Spinal cord (tissue), 10 donors: ENCODE data around the gene ATF4. TPM values are rescaled to one million over a fixed set of nuclear protein-coding genes. Genes with fewer than 3 reads are reported as not detected.
A peak's percentile ranks its signal among the peaks of the same experiment; 100 is the strongest.

ENCODE experiments used
- DNase-seq, 6 donors: peaks; one replicate each; pipeline versions ENCODE4 v3.0.0 to v3.0.0-alpha.2; 2013 to 2015; ENCODE audit warnings: low spot score in 6 of 6, low read depth in 4 of 6
- H3K27ac ChIP-seq: one replicate; pipeline ENCODE4 v1.5.1; 2013; ENCODE audit warnings: low read depth, low read length, control low read depth
- H3K27me3 ChIP-seq: one replicate; pipeline ENCODE4 v1.6.1; 2013; ENCODE audit warnings: low read length; ENCODE audit not compliant: control insufficient read depth, insufficient read depth
- H3K36me3 ChIP-seq: one replicate; pipeline ENCODE4 v1.6.1; 2013; ENCODE audit warnings: low read length; ENCODE audit not compliant: control insufficient read depth, insufficient read depth
- H3K4me1 ChIP-seq: one replicate; pipeline ENCODE4 v1.6.1; 2013; ENCODE audit warnings: low read length; ENCODE audit not compliant: control insufficient read depth, insufficient read depth
- H3K4me3 ChIP-seq: one replicate; pipeline ENCODE4 v1.5.1; 2013; ENCODE audit warnings: low read depth, low read length, control low read depth
- H3K9me3 ChIP-seq: one replicate; pipeline ENCODE4 v1.6.1; 2013; ENCODE audit warnings: low read length; ENCODE audit not compliant: control insufficient read depth, insufficient read depth
- WGBS: methylation state at CpG from one replicate; pipeline ENCODE4 v1.1.5; 2013; ENCODE audit warnings: missing lambda C conversion rate; ENCODE audit not compliant: insufficient coverage; 5-methylcytosine and 5-hydroxymethylcytosine counted together
- polyA plus RNA-seq, 2 donors: library from polyadenylated mRNA; unstranded; fragments of 120-200 nt; gene quantifications; one replicate each; pipeline ENCODE4 v1.2.1, GENCODE V29; 2013; ENCODE audit not compliant: insufficient read length in 2 of 2
- total RNA-seq, 2 donors: library from RNA; depleted of rRNA in 1 of 2; stranded (reverse); fragments of 120-200 nt in 1 of 2; fragments of >200 nt in 1 of 2; gene quantifications; one replicate each; pipeline versions ENCODE4 v1.2.3 to v1.2.4, GENCODE V29; 2013 to 2014
- donor health status: healthy.

ATF4 gene
- total and polyA plus RNA-seq, 4 donors: 72.8 to 268 (median 253) TPM

DNA sequence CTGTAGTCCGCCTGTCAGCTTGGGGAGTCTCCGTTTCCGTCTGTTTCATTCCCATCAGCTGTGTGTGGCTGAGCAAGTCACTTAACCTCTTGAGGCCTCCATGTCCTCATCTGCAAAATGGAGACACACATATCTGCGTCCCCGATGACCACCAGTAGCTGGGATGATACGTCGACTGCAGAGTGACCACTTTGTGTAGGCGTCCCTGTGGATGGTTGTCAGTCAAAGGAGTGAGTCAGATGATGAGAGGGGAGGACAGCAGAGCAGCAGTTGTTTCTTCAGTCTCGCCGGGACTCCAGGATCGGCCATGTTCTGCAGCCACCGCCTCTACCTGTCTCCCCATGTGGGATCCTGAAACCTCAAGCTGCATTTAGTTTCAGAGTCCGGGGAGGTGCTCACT lies 43.7 kb upstream of the ATF4 start:
- no peak for DNase-seq
- peaks cover 80% of the 10 kb centered on the region for H3K4me1 ChIP-seq
- peaks cover 46% of the 10 kb centered on the region for H3K36me3 ChIP-seq
- 82% methylated on average over 11 of the region's 13 CpGs for WGBS
- H3K27me3 ChIP-seq: no peaks in the 10 kb centered on the region
- H3K27ac ChIP-seq: no peak overlapping the region
- no peaks in the 10 kb centered on the region for H3K9me3 ChIP-seq
- no peak overlapping the region for H3K4me3 ChIP-seq

DNA sequence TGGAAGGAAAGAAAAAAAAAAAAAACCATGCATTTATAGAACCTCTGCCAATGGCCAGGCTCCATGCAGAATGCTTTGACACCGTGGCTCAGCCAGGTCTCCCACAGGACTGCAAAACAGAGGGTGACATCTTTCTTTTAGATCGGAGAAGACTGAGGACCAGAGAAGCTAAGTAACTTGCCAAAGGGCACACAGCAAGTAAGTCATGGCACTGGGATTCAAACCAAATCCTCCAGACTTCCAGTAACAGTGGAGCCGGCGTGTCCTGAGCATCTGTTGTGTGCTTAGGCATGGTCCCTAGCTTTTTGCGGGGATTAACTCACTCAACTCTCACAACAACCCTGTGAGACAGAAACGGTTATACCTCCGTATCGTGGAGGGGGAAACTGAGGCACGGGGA lies 42.8 kb upstream of the ATF4 start:
- WGBS: 86% methylated on average over 6 of the region's 9 CpGs
- peaks cover 71% of the 10 kb centered on the region for H3K4me1 ChIP-seq
- H3K27me3 ChIP-seq: no peaks in the 10 kb centered on the region
- no peak for DNase-seq
- H3K27ac ChIP-seq: no peak overlapping the region
- no peaks in the 10 kb centered on the region for H3K9me3 ChIP-seq
- H3K4me3 ChIP-seq: no peak overlapping the region
- peaks cover 46% of the 10 kb centered on the region for H3K36me3 ChIP-seq

DNA sequence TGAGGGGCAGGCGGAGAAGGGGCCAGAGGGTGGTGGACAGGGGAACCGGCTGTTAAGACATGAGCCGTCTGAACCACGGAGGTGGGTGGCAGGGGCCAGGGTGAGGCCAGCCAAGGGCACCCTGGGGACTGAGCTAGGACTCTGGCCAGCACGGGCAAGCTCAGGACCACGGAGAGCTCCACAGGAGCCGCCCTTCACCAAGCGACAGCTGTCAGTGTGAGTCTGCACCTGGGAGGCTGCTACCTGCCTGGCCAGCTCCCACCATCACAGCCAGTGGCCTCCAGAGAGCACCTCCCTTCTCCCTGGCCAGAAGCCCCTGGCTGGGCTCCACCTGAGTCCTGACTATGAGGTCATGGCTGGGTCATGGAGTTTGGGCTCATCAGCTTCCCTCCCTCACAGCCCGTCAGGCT lies 41.9 kb upstream of the ATF4 start:
- peaks cover 47% of the 10 kb centered on the region for H3K36me3 ChIP-seq
- H3K27me3 ChIP-seq: no peaks in the 10 kb centered on the region
- 52% methylated on average over 9 of the region's 9 CpGs for WGBS
- H3K4me1 ChIP-seq: peaks cover 62% of the 10 kb centered on the region
- DNase-seq: no peak
- no peak overlapping the region for H3K27ac ChIP-seq
- H3K4me3 ChIP-seq: no peak overlapping the region
- H3K9me3 ChIP-seq: no peaks in the 10 kb centered on the region

DNA sequence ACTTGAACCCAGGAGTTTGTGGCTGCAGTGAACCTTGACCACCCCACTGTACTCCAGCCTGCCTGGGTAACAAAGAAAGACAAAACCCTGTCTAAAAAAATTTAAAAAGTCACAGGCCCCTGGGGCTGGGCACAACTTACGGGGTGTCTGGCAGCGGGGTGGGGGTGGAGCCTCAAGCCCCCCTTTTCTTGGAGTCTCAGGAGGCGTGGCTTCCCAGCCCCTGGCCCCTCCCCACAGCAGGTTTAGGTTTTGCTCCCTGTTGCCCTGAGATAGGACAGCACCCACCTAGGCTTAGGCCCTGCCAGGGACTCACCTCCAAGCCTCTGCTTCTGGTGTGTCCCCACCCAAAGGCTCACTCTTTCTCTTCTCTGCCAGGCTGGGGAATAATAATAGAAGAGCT lies 41.1 kb upstream of the ATF4 start:
- no peaks in the 10 kb centered on the region for H3K27me3 ChIP-seq
- H3K9me3 ChIP-seq: no peaks in the 10 kb centered on the region
- H3K36me3 ChIP-seq: peaks cover 48% of the 10 kb centered on the region
- no peak for DNase-seq
- H3K27ac ChIP-seq: no peak overlapping the region
- peaks cover 55% of the 10 kb centered on the region for H3K4me1 ChIP-seq
- WGBS: 78% methylated on average over 3 of the region's 3 CpGs
- no peak overlapping the region for H3K4me3 ChIP-seq

DNA sequence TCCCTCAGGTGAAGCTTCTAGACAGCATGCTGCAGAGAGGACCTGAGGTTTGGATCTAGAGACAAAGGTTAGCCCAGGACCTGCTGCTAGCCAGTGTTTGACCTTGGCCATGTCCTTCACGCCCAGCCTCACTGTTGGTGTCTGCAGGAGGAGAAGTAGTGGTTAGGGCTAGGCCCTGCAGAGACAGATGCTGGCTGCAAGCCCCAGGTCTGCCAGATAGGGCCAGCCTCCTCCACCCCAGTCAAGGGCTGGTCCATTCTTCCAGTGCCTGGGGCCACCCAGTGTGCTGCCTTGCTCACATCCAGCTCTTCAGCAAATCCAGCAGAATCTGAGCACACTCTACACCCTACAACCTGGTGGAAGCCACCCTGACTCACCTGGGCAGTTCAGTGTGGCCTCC lies 39.8 kb upstream of the ATF4 start:
- Histone ChIP-seq H3K36me3 (peaks cover 44% of the 10 kb centered on the region), H3K27me3 (no peaks in the 10 kb centered on the region), H3K9me3 (no peaks in the 10 kb centered on the region), H3K4me1 (peaks cover 42% of the 10 kb centered on the region), H3K27ac (no peak overlapping the region), H3K4me3 (no peak overlapping the region)
- WGBS: no CpG with 5 or more reads among the region's 1 CpG
- no peak for DNase-seq

DNA sequence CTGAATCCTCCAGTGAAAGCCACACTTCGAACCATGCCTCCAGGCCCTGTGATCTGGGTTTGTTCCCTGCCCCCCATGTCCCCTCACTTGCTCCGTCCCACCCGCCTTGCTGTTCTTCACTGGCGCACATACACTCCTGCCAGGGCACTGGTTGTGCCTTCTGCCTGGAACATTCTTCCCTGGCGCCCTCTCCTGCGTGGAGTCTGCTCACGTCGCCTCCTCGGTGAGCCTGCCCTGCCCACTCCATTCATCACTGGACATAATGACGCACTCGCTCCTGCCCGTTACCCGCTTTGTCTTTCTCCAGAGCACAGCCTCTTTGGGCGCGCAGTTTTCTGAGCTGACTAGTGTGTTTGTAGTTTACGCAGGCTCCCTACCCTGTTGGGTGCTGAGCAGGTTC lies 39.3 kb upstream of the ATF4 start:
- Histone ChIP-seq H3K4me1 (peaks cover 37% of the 10 kb centered on the region), H3K9me3 (no peaks in the 10 kb centered on the region), H3K27me3 (no peaks in the 10 kb centered on the region), H3K36me3 (peaks cover 44% of the 10 kb centered on the region), H3K27ac (no peak overlapping the region), H3K4me3 (no peak overlapping the region)
- 48% methylated on average over 12 of the region's 16 CpGs for WGBS
- DNase-seq: peak in 1 of 6 donors; percentile 69

DNA sequence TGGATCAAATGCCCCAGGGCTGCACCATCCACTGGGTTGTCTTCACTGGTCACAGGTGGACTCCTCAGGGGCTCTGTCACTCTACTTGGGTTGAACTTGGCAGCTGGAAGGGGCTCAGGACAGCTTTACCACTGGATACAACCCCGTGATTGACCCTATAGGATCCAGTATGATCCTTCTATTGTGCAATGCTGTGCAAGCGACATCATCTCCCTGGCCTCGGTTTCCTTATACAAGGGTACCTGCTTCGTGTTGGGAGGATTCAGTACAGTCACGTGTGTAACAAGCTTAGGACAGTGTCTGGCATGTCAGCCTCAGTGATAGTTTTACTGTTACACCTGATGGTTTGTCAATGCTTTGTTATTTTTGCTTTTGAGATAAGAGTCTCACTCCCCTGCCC lies 38.8 kb upstream of the ATF4 start:
- Histone ChIP-seq H3K9me3 (no peaks in the 10 kb centered on the region), H3K36me3 (peaks cover 47% of the 10 kb centered on the region), H3K27ac (no peak overlapping the region), H3K4me3 (no peak overlapping the region), H3K27me3 (no peaks in the 10 kb centered on the region), H3K4me1 (peaks cover 35% of the 10 kb centered on the region)
- WGBS: 87% methylated on average over 5 of the region's 5 CpGs
- DNase-seq: no peak

DNA sequence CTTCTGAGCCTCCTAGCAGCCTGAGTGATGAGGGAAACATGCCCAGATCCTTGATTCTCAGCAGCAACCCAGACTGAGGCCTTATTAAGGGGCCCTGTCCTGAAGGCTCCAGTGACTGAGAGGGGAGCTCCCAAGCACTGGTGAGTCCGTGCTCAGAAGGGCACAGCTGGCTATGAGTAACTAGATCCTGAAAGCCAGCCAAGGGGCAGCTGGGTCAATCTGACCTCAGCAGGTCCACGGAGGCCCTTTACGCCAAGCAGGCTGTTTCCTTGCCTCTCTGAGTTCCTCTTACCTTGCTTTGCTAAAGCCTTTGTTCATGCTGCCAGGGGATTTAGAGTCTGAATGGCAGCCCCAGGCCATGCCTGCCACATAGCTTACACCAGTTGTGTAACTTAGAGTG lies 37.6 kb upstream of the ATF4 start:
- no peak overlapping the region for H3K27ac ChIP-seq
- H3K4me1 ChIP-seq: peaks cover 32% of the 10 kb centered on the region
- 88% methylated on average over 3 of the region's 3 CpGs for WGBS
- H3K36me3 ChIP-seq: peaks cover 48% of the 10 kb centered on the region
- H3K9me3 ChIP-seq: no peaks in the 10 kb centered on the region
- DNase-seq: no peak
- H3K27me3 ChIP-seq: no peaks in the 10 kb centered on the region
- no peak overlapping the region for H3K4me3 ChIP-seq

DNA sequence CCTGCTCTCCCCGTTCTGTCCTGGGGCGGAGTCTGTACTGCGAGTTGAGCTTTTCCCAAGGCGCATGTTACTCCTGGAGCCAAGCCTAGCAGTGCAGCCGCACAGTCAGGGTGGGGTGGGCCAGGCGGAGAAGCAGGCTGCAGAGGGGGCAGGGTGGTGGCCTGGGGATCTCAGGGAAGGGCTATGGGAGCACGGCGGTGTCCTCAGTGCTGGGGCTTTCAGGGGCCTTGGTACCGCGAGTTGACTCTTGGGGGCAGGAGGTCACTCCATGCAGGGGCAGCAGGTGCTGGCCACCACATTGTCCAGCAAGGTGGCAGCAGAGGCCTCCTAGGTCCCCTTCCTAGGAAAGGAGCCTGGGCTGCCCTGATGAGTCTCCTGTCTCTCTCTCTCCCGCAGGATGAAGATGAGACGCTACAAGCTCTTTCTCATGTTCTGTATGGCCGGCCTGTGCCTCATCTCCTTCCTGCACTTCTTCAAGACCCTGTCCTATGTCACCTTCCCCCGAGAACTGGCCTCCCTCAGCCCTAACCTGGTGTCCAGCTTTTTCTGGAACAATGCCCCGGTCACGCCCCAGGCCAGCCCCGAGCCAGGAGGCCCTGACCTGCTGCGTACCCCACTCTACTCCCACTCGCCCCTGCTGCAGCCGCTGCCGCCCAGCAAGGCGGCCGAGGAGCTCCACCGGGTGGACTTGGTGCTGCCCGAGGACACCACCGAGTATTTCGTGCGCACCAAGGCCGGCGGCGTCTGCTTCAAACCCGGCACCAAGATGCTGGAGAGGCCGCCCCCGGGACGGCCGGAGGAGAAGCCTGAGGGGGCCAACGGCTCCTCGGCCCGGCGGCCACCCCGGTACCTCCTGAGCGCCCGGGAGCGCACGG lies 33.2 kb upstream of the ATF4 start:
- Histone ChIP-seq H3K9me3 (no peaks in the 10 kb centered on the region), H3K4me1 (peaks cover 14% of the 10 kb centered on the region), H3K36me3 (peaks cover 57% of the 10 kb centered on the region), H3K27me3 (no peaks in the 10 kb centered on the region), H3K4me3 (no peak overlapping the region), H3K27ac (no peak overlapping the region)
- no peak for DNase-seq
- WGBS: 91% methylated on average over 45 of the region's 45 CpGs

DNA sequence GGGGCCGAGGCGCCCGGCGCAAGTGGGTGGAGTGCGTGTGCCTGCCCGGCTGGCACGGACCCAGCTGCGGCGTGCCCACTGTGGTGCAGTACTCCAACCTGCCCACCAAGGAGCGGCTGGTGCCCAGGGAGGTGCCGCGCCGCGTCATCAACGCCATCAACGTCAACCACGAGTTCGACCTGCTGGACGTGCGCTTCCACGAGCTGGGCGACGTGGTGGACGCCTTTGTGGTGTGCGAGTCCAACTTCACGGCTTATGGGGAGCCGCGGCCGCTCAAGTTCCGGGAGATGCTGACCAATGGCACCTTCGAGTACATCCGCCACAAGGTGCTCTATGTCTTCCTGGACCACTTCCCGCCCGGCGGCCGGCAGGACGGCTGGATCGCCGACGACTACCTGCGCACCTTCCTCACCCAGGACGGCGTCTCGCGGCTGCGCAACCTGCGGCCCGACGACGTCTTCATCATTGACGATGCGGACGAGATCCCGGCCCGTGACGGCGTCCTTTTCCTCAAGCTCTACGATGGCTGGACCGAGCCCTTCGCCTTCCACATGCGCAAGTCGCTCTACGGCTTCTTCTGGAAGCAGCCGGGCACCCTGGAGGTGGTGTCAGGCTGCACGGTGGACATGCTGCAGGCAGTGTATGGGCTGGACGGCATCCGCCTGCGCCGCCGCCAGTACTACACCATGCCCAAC lies 32.4 kb upstream of the ATF4 start:
- Histone ChIP-seq H3K36me3 (peaks cover 61% of the 10 kb centered on the region), H3K9me3 (no peaks in the 10 kb centered on the region), H3K27ac (no peak overlapping the region), H3K4me3 (no peak overlapping the region), H3K27me3 (no peaks in the 10 kb centered on the region), H3K4me1 (peaks cover 14% of the 10 kb centered on the region)
- DNase-seq: no peak
- WGBS: 97% methylated on average over 70 of the region's 70 CpGs
